ENCODE results near the gene LDLRAP1. TPM values are rescaled to one million over a fixed set of nuclear protein-coding genes. Genes with fewer than 3 reads are reported as not detected.

Gene LDLRAP1
- total and polyA plus RNA-seq, 2 of the 4 experiments (the other 2 are of a cell fraction) = 4.5 to 14.4 TPM

DNA sequence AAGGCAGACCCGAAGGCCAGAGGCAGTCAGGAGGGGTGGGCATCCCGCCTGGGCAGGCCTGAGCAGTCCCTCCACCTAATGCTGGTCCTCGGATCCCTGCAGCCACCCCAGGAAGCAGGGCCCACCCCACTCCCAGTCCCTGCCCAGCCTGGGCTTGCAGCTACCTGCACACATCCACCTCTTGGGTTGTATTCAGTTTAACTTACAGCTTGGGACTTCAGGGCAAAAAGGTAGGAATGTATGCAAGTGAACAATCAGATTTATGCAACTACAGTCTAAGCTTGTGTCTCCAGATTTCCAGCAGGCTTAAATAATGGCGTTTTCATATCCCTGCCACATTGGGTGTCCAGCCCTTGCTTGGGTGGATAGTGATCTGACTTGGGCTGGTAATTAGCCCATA is 17.4 kb downstream of the LDLRAP1 start:
- Histone ChIP-seq H2AFZ (replicated peaks; ENCODE audit: low read length, poor library complexity) (no peak overlapping the region), H3K4ac (ENCODE audit: low read depth, low read length) (no peak overlapping the region), H2BK20ac (ENCODE audit: low read depth, low read length) (no peak overlapping the region), H3K4me3 (ENCODE audit: insufficient read depth, low read depth, low read length) (no peak overlapping the region), H2BK120ac (ENCODE audit: low read depth, low read length) (no peak overlapping the region), H3K9me3 (ENCODE audit: control insufficient read depth, insufficient read depth, low read length) (no peaks in the 10 kb centered on the region), H3K4me1 (ENCODE audit: control insufficient read depth, insufficient read depth, low read length) (peaks cover 16% of the 10 kb centered on the region), H3K23ac (ENCODE audit: low read depth, low read length) (no peak overlapping the region), H3K9me1 (ENCODE audit: insufficient read depth, low read length) (peaks cover 12% of the 10 kb centered on the region; the same call in 1 of the 2 replicates), H3K14ac (replicated peaks; ENCODE audit: low read depth, low read length) (no peak overlapping the region), H3K27ac (ENCODE audit: insufficient read depth, low read length) (no peak overlapping the region), H3K56ac (ENCODE audit: extremely low read depth, insufficient read depth, low read length) (no peak overlapping the region), H3K18ac (ENCODE audit: low read depth, low read length) (no peak overlapping the region), H2BK15ac (ENCODE audit: low read depth, low read length) (no peak overlapping the region), H3K27me3 (ENCODE audit: control insufficient read depth, insufficient read depth, low read length) (no peaks in the 10 kb centered on the region), H4K8ac (ENCODE audit: low read depth in 2 of 2, low read length in 2 of 2) (no peak overlapping the region), H3K9ac (ENCODE audit: low read depth, low read length) (no peak overlapping the region), H2AK9ac (replicated peaks; ENCODE audit: low read depth, low read length, poor library complexity) (no peak overlapping the region), H4K20me1 (ENCODE audit: insufficient read depth, low read length) (peaks cover 3% of the 10 kb centered on the region; the same call in 1 of the 2 replicates), H3K4me2 (ENCODE audit: low read depth, low read length) (no peak overlapping the region), H2BK5ac (ENCODE audit: low read depth, low read length, poor library complexity, severe bottlenecking) (no peak overlapping the region), H2AK5ac (ENCODE audit: low read depth, low read length) (no peak overlapping the region), H4K5ac (ENCODE audit: low read depth, low read length) (no peak overlapping the region), H4K91ac (ENCODE audit: insufficient read depth, low read depth, low read length) (no peak overlapping the region), H3K79me1 (ENCODE audit: low read depth in 1 of 2, low read length in 2 of 2) (peaks cover 4 to 10% of the 10 kb centered on the region in 2 experiments; a peak in 1 of 4 replicates), H3K36me3 (ENCODE audit: control insufficient read depth, insufficient read depth, low read length) (peaks cover 25% of the 10 kb centered on the region; the same call in 1 of the 2 replicates)
- DNase-seq (no peak), ATAC-seq (ENCODE audit: low read depth) (no peak)
- no CpG with 5 or more reads among the region's 4 CpGs for WGBS, 2 experiments (ENCODE audit: extremely low coverage in 2 of 2, insufficient read length in 1 of 2)
- POLR2A ChIA-PET (ENCODE audit: unreplicated experiment) = no interaction called here
- TF ChIP-seq POLR2A (IDR thresholded peaks at IDR 0.05; ENCODE audit: low read depth, low read length) (no peak), RCOR1 (IDR thresholded peaks at IDR 0.05; ENCODE audit: insufficient replicate concordance, low read length) (no peak), BHLHE40 (IDR thresholded peaks at IDR 0.05; ENCODE audit: low read depth, low read length) (no peak)
- CTCF ChIA-PET = interaction anchor here (0.6 kb wide), 1 partner anchor 204 kb away, joined by 3 read pairs; no protein-coding TSS in a partner anchor
- dilution Hi-C loops (cut with HindIII; ENCODE audit: low sequenced_read_pairs, unreplicated experiment) (no loop called here), in situ Hi-C loops (cut with MboI; ENCODE audit: low sequenced_read_pairs) (no loop called here), intact Hi-C loops (cut with micrococcal nuclease) (no loop called here)
- BruUV-seq (replicated peaks) = no TSS peak
